Caki2 (cell line): ENCODE results near the gene SV2B. TPM values are rescaled to one million over a fixed set of nuclear protein-coding genes. Genes with fewer than 3 reads are reported as not detected.

Experiments
- total RNA-seq: library from RNA; depleted of rRNA; stranded (reverse); fragments of >200 nt; shearing (Covaris generic); gene quantifications from 2 replicates; pipeline ENCODE4 v1.2.3, GENCODE V29; 2014; ENCODE audit warnings: low replicate concordance; rRNA removed

Gene SV2B
- total RNA-seq, 1 experiment from 2014 or later: not detected

Other genes starting within 250 kb of the SV2B start
- gene FURIN, start 231.7 kb upstream of the SV2B start, total RNA-seq: 26.1 and 29.7 TPM in 2 replicates
- gene FES, start 215.8 kb upstream of the SV2B start, total RNA-seq: not detected in 2 replicates
- 17.7 and 28.0 TPM in 2 replicates for gene MAN2A2, start 197.0 kb upstream of the SV2B start, total RNA-seq
- 23.9 and 38.5 TPM in 2 replicates for gene HDDC3, start 167.7 kb upstream of the SV2B start, total RNA-seq
- gene UNC45A, start 165.0 kb upstream of the SV2B start, total RNA-seq: 99.4 and 149 TPM in 2 replicates
- gene RCCD1, start 145.4 kb upstream of the SV2B start, total RNA-seq: 45.0 and 70.4 TPM in 2 replicates
- 164 and 189 TPM in 2 replicates for gene PRC1, start 105.7 kb upstream of the SV2B start, total RNA-seq
- 22.4 and 44.7 TPM in 2 replicates for gene VPS33B, start 77.7 kb upstream of the SV2B start, total RNA-seq